NOMO-1 treated with dmso at 0.1 percent for 144 hours (cell line): ENCODE measurements around the gene CHST7.

ENCODE experiments used
- DNase-seq: peaks from one replicate; lab custom pipeline; 2025; ENCODE audit not compliant: unreplicated experiment; lab: John Stamatoyannopoulos, UW

The CHST7 gene

DNA sequence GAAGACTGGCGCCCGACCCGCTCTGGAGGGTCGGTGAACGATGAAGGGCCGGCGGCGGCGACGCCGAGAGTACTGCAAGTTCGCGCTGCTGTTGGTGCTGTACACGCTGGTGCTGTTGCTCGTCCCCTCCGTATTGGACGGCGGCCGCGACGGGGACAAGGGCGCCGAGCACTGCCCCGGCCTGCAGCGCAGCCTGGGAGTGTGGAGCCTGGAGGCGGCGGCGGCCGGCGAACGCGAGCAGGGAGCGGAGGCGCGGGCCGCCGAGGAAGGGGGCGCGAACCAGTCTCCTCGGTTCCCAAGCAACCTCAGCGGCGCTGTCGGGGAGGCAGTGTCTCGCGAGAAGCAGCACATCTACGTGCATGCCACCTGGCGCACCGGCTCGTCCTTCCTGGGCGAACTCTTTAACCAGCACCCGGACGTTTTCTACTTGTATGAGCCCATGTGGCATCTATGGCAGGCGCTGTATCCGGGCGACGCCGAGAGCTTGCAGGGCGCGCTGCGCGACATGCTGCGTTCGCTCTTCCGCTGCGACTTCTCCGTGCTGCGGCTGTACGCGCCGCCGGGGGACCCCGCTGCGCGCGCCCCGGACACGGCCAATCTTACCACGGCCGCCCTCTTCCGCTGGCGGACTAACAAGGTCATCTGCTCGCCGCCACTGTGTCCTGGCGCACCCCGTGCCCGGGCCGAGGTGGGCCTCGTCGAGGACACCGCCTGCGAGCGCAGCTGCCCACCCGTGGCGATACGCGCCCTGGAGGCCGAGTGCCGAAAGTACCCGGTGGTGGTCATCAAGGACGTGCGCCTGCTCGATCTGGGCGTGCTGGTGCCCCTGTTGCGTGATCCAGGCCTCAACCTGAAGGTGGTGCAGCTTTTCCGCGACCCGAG lies 568 bp downstream of the CHST7 start:
- DNase-seq = no peak

DNA sequence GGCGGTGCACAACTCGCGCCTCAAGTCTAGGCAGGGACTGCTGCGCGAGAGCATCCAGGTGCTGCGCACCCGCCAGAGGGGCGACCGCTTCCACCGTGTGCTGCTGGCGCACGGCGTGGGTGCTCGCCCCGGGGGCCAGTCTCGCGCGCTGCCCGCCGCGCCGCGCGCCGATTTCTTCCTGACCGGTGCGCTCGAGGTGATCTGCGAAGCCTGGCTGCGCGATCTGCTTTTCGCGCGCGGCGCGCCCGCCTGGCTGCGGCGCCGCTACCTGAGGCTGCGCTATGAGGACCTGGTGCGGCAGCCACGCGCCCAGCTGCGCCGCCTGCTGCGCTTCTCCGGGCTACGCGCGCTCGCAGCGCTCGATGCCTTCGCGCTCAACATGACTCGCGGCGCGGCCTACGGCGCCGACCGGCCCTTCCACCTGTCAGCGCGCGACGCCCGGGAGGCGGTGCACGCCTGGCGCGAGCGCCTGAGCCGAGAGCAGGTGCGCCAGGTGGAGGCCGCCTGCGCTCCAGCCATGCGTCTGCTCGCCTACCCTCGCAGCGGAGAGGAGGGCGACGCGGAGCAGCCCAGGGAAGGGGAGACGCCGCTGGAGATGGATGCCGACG lies 1.3 kb downstream of the CHST7 start:
- no peak for DNase-seq

- DNase-seq = no peak
These were observed 2.0 kb downstream of the CHST7 start for GRCh38 chrX:46575586-46575985.

DNA sequence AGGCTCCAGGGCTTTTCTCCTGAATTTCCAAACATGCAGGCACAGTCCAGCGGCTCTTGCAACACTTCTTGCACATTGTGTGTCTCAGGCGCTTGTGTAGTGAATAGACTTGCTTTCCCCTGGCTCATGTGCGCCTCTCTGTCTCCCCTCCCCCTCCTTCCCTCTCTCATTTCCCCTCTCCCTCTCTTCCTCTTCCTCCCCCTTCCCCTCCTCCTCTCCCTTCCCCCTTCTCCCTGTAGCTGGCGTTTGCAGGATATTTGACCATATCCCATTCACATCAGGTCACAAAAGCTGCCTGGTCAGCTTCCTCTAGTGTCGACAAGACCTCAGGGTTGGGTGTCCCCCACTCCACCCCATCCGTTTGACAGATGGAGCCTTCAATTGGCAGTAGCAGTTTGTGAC lies 2.4 kb downstream of the CHST7 start:
- DNase-seq = no peak

DNA sequence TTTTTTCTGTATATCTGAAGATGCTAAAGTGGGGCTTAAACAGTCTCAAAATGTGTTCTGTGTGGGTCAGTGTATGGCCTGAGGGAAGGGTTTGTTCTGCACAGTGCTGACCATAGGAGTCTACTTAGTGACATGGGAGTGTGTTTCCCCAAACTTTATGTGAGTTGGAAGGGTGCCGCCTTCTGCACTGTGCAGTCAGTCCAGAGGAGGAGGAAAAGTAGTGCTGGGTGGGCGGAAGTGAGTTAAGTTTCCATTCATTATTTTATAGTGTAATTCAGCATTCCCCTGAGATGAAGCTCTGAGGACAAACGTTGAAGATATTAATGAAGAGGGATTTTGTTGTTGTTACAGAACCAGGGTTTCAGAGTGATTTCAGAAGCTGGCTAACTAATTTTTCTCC lies 2.9 kb downstream of the CHST7 start:
- no peak for DNase-seq

GRCh38 chrX:46577221-46578005 lies 3.8 kb downstream of the CHST7 start:
- DNase-seq = no peak

- DNase-seq = no peak
These were observed 5.7 kb downstream of the CHST7 start for GRCh38 chrX:46579250-46579649.

GRCh38 chrX:46580613-46581012 lies 7.0 kb downstream of the CHST7 start:
- DNase-seq = no peak

- DNase-seq = no peak
These were observed 8.8 kb downstream of the CHST7 start for GRCh38 chrX:46582325-46582724.

GRCh38 chrX:46582966-46583365 lies 9.4 kb downstream of the CHST7 start:
- DNase-seq = no peak

GRCh38 chrX:46584736-46585135 lies 11.2 kb downstream of the CHST7 start:
- no peak for DNase-seq

GRCh38 chrX:46587158-46587557 lies 13.6 kb downstream of the CHST7 start:
- no peak for DNase-seq

DNA sequence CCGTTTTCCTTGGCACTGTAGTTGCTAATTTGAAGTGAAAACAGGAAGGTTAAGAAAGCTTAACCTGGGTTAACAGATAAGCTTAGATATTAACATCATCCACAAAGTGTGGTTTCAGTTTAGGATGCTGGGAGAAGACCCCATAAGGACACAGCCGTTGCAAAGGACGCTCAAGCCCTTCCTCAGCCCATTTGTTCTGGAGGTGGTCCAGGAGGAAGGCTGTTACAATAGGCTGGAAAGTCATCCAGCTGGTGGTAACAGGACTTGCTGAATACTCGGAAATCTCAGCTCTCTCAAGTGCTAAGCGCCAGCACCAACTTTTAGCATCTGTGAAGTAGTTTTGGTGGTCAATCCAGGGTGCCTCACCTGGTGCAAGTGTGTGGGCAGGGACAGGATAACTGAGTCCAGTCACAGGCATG lies 14.2 kb downstream of the CHST7 start:
- no peak for DNase-seq

DNA sequence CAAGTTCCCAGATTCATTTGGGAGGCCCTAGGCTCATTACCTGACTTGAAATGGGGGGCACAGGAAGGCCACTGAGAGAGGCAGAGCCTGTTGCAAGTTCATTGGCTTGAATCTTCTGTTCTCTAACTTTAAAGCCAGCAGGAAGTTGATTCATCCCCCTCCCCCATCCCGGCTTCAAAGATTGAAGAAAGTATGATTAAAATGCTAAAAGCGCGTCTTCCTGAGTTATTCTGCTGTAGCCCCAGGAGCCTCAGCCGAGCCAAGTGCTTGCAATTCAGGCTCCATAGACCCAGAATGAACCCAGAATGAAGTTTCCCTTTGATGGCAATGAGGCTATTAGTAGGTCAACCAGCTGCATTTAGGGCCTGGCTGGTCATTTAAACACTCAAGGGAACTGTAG lies 14.7 kb downstream of the CHST7 start:
- DNase-seq = no peak

- DNase-seq = no peak
These were observed 16.6 kb downstream of the CHST7 start for GRCh38 chrX:46589977-46590723.

- no peak for DNase-seq
These were observed 21.5 kb downstream of the CHST7 start for GRCh38 chrX:46595084-46595483.

DNA sequence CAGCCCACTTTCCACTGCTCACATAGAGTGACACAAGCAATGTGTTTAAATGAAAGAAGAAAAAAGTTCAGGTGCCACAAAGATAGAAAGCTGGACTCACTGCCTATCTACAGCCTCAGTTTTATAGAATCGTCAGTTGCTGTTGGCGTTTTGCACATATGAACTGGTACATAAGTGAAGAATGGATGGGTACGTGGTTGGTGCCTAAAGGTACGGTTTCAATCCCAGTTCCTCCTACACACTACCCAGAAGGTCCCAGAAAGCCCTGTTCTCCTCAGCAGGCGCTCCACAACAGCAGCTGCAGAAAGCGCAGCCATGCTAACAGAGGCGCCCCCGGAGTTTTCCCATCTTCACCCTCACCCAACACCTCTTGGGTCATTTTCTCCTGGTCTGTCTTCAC lies 23.6 kb downstream of the CHST7 start:
- DNase-seq = no peak

DNA sequence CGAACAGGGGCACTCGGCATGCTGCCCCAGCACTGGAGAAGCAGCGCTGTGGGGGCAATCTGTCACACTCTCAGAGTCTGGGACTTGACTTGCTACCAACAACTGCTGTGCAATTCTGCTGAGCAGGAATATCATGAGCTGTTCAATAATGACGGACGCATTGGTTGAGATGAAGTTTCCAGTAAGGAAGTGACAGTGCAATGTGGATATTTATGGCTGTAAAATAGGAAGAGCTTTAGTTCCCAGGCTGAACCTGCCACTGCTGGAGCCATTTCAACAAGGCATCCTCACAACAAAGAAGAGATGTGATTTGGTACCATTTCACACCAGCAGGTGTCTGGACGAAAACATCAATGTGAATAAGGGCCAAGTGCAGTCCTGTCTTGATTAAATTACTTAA lies 24.2 kb downstream of the CHST7 start:
- no peak for DNase-seq

- DNase-seq = no peak
These were observed 25.5 kb downstream of the CHST7 start for GRCh38 chrX:46599051-46599560.

DNA sequence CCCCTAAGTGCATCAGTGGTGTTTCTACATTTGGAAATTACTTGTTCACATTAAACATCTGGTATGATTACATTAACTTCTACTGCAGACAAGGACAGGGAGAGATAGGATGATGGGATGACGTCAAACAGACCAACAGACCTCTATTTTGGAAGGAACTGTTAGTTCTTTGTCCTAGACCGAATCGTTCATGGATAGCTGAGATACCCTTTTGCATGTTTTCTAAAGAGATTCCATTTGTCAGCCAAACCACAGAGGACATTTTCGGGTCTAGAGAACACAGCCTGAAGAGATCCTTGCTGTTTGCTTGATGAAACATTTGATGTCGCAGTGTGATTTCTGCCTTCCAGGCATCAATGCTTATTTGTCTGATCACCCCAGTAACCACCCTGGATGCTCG lies 27.7 kb downstream of the CHST7 start:
- no peak for DNase-seq
